Neural crest cell (in vitro differentiated cells): ENCODE data around the gene ZNF763. TPM values are rescaled to one million over a fixed set of nuclear protein-coding genes. Genes with fewer than 3 reads are reported as not detected.
A peak's percentile ranks its signal among the peaks of the same experiment; 100 is the strongest.

Source experiments
- DNase-seq: peaks from one replicate; pipeline ENCODE4 v3.0.0; 2021; ENCODE audit warnings: low read depth, mixed read lengths, low spot score
- H3K27ac Mint-ChIP-seq: one replicate; pipeline ENCODE4 v1.8.0; 2021; ENCODE audit warnings: mild to moderate bottlenecking, mixed read lengths; ENCODE audit not compliant: unreplicated experiment
- H3K27me3 Mint-ChIP-seq: 2 replicates; pipeline ENCODE4 v1.8.0; 2021; ENCODE audit warnings: low read depth, mild to moderate bottlenecking, mixed read lengths
- H3K36me3 Mint-ChIP-seq: 2 replicates; pipeline ENCODE4 v1.8.0; 2021; ENCODE audit warnings: low read depth, mild to moderate bottlenecking, mixed read lengths
- H3K4me1 Mint-ChIP-seq: 2 replicates; pipeline ENCODE4 v1.8.0; 2021; ENCODE audit warnings: mixed read lengths
- H3K4me3 Mint-ChIP-seq: one replicate; pipeline ENCODE4 v1.8.0; 2021; ENCODE audit warnings: mild to moderate bottlenecking, mixed read lengths
- H3K9me3 Mint-ChIP-seq: 2 replicates; pipeline ENCODE4 v1.8.0; 2021; ENCODE audit warnings: mixed read lengths
- CTCF ChIP-seq: fragments of 200-600 bp; sonication (generic); conservative IDR thresholded peaks from 2 replicates; pipeline ENCODE4 v1.5.0; 2021; ENCODE audit warnings: antibody characterized with exemption, mild to moderate bottlenecking
- total RNA-seq: library from RNA; stranded (reverse); gene quantifications from 2 replicates; pipeline ENCODE4 v1.2.1, GENCODE V29; 2021

The ZNF763 gene
- total RNA-seq, 1 donor from 2014 or later: 2.9 TPM

- no peak overlapping the region for H3K27ac Mint-ChIP-seq
- peaks cover 58% of the 10 kb centered on the region for H3K36me3 Mint-ChIP-seq
- no peaks in the 10 kb centered on the region for H3K27me3 Mint-ChIP-seq
- H3K9me3 Mint-ChIP-seq: peaks cover 34% of the 10 kb centered on the region
- no peak for DNase-seq
- TF ChIP-seq CTCF: no peak
- H3K4me3 Mint-ChIP-seq: no peak overlapping the region
- H3K4me1 Mint-ChIP-seq: no peaks in the 10 kb centered on the region
Measured at GRCh38 chr19:11978492-11979100, 13.8 kb downstream of the ZNF763 start.

GRCh38 chr19:11979527-11979926, 14.7 kb downstream of the ZNF763 start:
- no peak overlapping the region for H3K4me3 Mint-ChIP-seq
- peaks cover 53% of the 10 kb centered on the region for H3K36me3 Mint-ChIP-seq
- no peak overlapping the region for H3K27ac Mint-ChIP-seq
- H3K27me3 Mint-ChIP-seq: no peaks in the 10 kb centered on the region
- TF ChIP-seq CTCF: no peak
- no peaks in the 10 kb centered on the region for H3K4me1 Mint-ChIP-seq
- peaks cover 30% of the 10 kb centered on the region for H3K9me3 Mint-ChIP-seq
- no peak for DNase-seq

GRCh38 chr19:11982526-11982925, 17.7 kb downstream of the ZNF763 start:
- no peak for DNase-seq
- Mint-ChIP-seq H3K27me3 (peaks cover 2% of the 10 kb centered on the region), H3K27ac (no peak overlapping the region), H3K9me3 (peaks cover 21% of the 10 kb centered on the region), H3K36me3 (peaks cover 37% of the 10 kb centered on the region), H3K4me1 (peaks cover 5% of the 10 kb centered on the region), H3K4me3 (no peak overlapping the region)
- TF ChIP-seq CTCF: no peak

GRCh38 chr19:11984986-11985385, 20.1 kb downstream of the ZNF763 start:
- peaks cover 2% of the 10 kb centered on the region for H3K27me3 Mint-ChIP-seq
- H3K9me3 Mint-ChIP-seq: peaks cover 5% of the 10 kb centered on the region
- peak overlapping the region; percentile 78 for H3K4me3 Mint-ChIP-seq
- H3K36me3 Mint-ChIP-seq: peaks cover 13% of the 10 kb centered on the region
- no peak overlapping the region for H3K27ac Mint-ChIP-seq
- peaks cover 16% of the 10 kb centered on the region for H3K4me1 Mint-ChIP-seq
- peak; percentile 41 for TF ChIP-seq CTCF
- peak; percentile 20 for DNase-seq

- Mint-ChIP-seq H3K4me3 (peak overlapping the region; percentile 99), H3K27me3 (peaks cover 2% of the 10 kb centered on the region), H3K36me3 (peaks cover 18% of the 10 kb centered on the region), H3K9me3 (peaks cover 2% of the 10 kb centered on the region), H3K27ac (no peak overlapping the region), H3K4me1 (peaks cover 16% of the 10 kb centered on the region)
- no peak for DNase-seq
- TF ChIP-seq CTCF: no peak
Measured at GRCh38 chr19:11986754-11987153, 21.9 kb downstream of the ZNF763 start.
